HepG2 (cell line): ENCODE data around the gene MEF2B. TPM values are rescaled to one million over a fixed set of nuclear protein-coding genes. Genes with fewer than 3 reads are reported as not detected.
A peak's percentile ranks its signal among the peaks of the same experiment; 100 is the strongest.

Experiments used
- ATF2 ChIP-seq: sonication (generic); formaldehyde crosslinking; IDR thresholded peaks from 2 replicates; pipeline ENCODE4 v1.4.0; 2020; ENCODE audit warnings: missing genetic modification reagents
- CENPT ChIP-seq: sonication (generic); formaldehyde crosslinking; IDR thresholded peaks from 2 replicates; pipeline ENCODE4 v1.8.0; 2022; ENCODE audit warnings: low read depth, mild to moderate bottlenecking, moderate library complexity, missing genetic modification reagents
- HES4 ChIP-seq: sonication (generic); formaldehyde crosslinking; IDR thresholded peaks from 2 replicates; pipeline ENCODE4 v1.9.0; 2021; ENCODE audit warnings: mild to moderate bottlenecking, missing genetic modification reagents, borderline replicate concordance
- KAT2B ChIP-seq: fragments of 150-350 bp; IDR thresholded peaks from 2 replicates; pipeline ENCODE4 v1.6.1; 2014; ENCODE audit warnings: low read depth, low read length, borderline replicate concordance
- KDM1A ChIP-seq: IDR thresholded peaks from 2 replicates; pipeline ENCODE4 v1.6.1; 2016; ENCODE audit warnings: missing compliant biosample characterization
- LBX2 ChIP-seq: sonication (generic); formaldehyde crosslinking; IDR thresholded peaks from 2 replicates; pipeline ENCODE4 v1.5.0; 2020; ENCODE audit warnings: missing genetic modification reagents, mild to moderate bottlenecking, borderline replicate concordance
- MTA3 ChIP-seq: sonication (generic); formaldehyde crosslinking; IDR thresholded peaks from 2 replicates; pipeline ENCODE4 v1.4.0; 2020; ENCODE audit warnings: missing genetic modification reagents
- MYNN ChIP-seq: sonication (generic); formaldehyde crosslinking; IDR thresholded peaks from 2 replicates; pipeline ENCODE4 v1.4.0; 2020; ENCODE audit warnings: mild to moderate bottlenecking, low read depth, missing genetic modification reagents
- PRDM15 ChIP-seq: sonication (generic); formaldehyde crosslinking; IDR thresholded peaks from 2 replicates; pipeline ENCODE4 v1.4.0; 2020; ENCODE audit warnings: missing genetic modification reagents
- SCMH1 ChIP-seq: sonication (generic); formaldehyde crosslinking; IDR thresholded peaks from 2 replicates; pipeline ENCODE4 v1.9.0; 2021; ENCODE audit warnings: missing genetic modification reagents, mild to moderate bottlenecking, borderline replicate concordance
- SP5 ChIP-seq: IDR thresholded peaks from 2 replicates; pipeline ENCODE4 v1.6.1; 2016; ENCODE audit warnings: low read depth, borderline replicate concordance
- ZEB1 ChIP-seq: IDR thresholded peaks from 2 replicates; pipeline ENCODE4 v1.6.1; 2012; ENCODE audit warnings: mild to moderate bottlenecking, low read depth, inconsistent platforms; ENCODE audit not compliant: insufficient replicate concordance
- ZFP41 ChIP-seq: sonication (generic); formaldehyde crosslinking; IDR thresholded peaks from 2 replicates; pipeline ENCODE4 v1.4.0; 2020; ENCODE audit warnings: mild to moderate bottlenecking, missing genetic modification reagents, borderline replicate concordance
- ZNF431 ChIP-seq: sonication (generic); formaldehyde crosslinking; IDR thresholded peaks from 2 replicates; pipeline ENCODE4 v1.9.0; 2022; ENCODE audit warnings: missing genetic modification reagents, low read depth, mild to moderate bottlenecking, borderline replicate concordance
- ZNF44 ChIP-seq: sonication (generic); formaldehyde crosslinking; IDR thresholded peaks from 2 replicates; pipeline ENCODE4 v1.5.1; 2020; ENCODE audit warnings: mild to moderate bottlenecking, missing genetic modification reagents
- ZNF546 ChIP-seq: sonication (generic); formaldehyde crosslinking; conservative IDR thresholded peaks from 2 replicates; pipeline ENCODE4 v1.8.1; 2023; ENCODE audit warnings: mild to moderate bottlenecking, missing genetic modification reagents
- ZNF614 ChIP-seq: IDR thresholded peaks from 2 replicates; pipeline ENCODE4 v1.6.1; 2018; ENCODE audit warnings: missing biosample characterization, missing genetic modification reagents, inconsistent platforms, borderline replicate concordance
- ZNF615 ChIP-seq: sonication (generic); formaldehyde crosslinking; IDR thresholded peaks from 2 replicates; pipeline ENCODE4 v1.5.0; 2020; ENCODE audit warnings: mild to moderate bottlenecking, missing genetic modification reagents, borderline replicate concordance
- ZNF674 ChIP-seq: sonication (generic); formaldehyde crosslinking; IDR thresholded peaks from 2 replicates; pipeline ENCODE4 v1.5.0; 2020; ENCODE audit warnings: low read depth, mild to moderate bottlenecking, missing genetic modification reagents
- ZNF740 ChIP-seq: sonication (generic); formaldehyde crosslinking; IDR thresholded peaks from 2 replicates; pipeline ENCODE4 v1.4.0; 2020; ENCODE audit warnings: missing genetic modification reagents
- polyA plus RNA-seq, 8 experiments: library from polyadenylated mRNA; depleted of rRNA in 3 of 8; stranded (reverse) in 7 of 8; unstranded in 1 of 8; fragments of >200 nt; fragmentation: Illumina TruSeq in 4 of 8; extraction: Trizol in 4 of 8; gene quantifications; 2 replicates each; pipeline versions ENCODE4 v1.2.1 to v1.2.3, GENCODE V29; 2011 to 2016; ENCODE audit warnings: low read depth in 4 of 8, missing spikeins in 1 of 8, mixed read lengths in 1 of 8; ENCODE audit not compliant: insufficient read depth in 1 of 8
- total RNA-seq, 5 experiments: library from RNA; depleted of rRNA; stranded (reverse); fragments of >200 nt; fragmentation: Illumina TruSeq; extraction: Trizol; gene quantifications; 2 replicates each; pipeline ENCODE4 v1.2.3, GENCODE V29; 2016; ENCODE audit warnings: low read depth in 1 of 5
- TF ChIP-seq, protein P1 (sequence below): sonication (generic); formaldehyde crosslinking; IDR thresholded peaks from 2 replicates; pipeline ENCODE4 v1.9.0; 2021; ENCODE audit warnings: missing genetic modification reagents, mild to moderate bottlenecking, borderline replicate concordance

MEF2B gene
- total and polyA plus RNA-seq, 2 of the 13 experiments (the other 11 are each of a cell fraction or from before 2014, with no cell fraction given): 1.2 to 1.7 TPM

GRCh38 chr19:19171821-19172532 is 1.9 kb upstream of the MEF2B start (continued):
- peak; percentile 88 for TF ChIP-seq ATF2 (CRISPR knock-in tag)
- TF ChIP-seq ZNF614 (CRISPR knock-in tag): peak; percentile 16; the same call in 1 of the 2 replicates
- TF ChIP-seq SP5 (CRISPR knock-in tag): peak; percentile 92
- TF ChIP-seq ZFP41: no peak; the same call in 1 of the 2 replicates
- no peak for TF ChIP-seq ZNF615 (CRISPR knock-in tag)
- TF ChIP-seq ZNF44 (CRISPR knock-in tag): no peak
- TF ChIP-seq SCMH1 (CRISPR knock-in tag): no peak
- TF ChIP-seq CENPT (CRISPR knock-in tag): no peak
- no peak for TF ChIP-seq PRDM15 (CRISPR knock-in tag)
- no peak for TF ChIP-seq ZNF431 (CRISPR knock-in tag)
- TF ChIP-seq MYNN (CRISPR knock-in tag): no peak
- TF ChIP-seq, protein P1, sequence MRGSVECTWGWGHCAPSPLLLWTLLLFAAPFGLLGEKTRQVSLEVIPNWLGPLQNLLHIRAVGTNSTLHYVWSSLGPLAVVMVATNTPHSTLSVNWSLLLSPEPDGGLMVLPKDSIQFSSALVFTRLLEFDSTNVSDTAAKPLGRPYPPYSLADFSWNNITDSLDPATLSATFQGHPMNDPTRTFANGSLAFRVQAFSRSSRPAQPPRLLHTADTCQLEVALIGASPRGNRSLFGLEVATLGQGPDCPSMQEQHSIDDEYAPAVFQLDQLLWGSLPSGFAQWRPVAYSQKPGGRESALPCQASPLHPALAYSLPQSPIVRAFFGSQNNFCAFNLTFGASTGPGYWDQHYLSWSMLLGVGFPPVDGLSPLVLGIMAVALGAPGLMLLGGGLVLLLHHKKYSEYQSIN: no peak
- TF ChIP-seq LBX2 (CRISPR knock-in tag): no peak
- no peak for TF ChIP-seq ZNF740 (CRISPR knock-in tag)
- no peak for TF ChIP-seq KAT2B
- no peak for TF ChIP-seq HES4
- TF ChIP-seq MTA3: no peak
- peak; percentile 59 for TF ChIP-seq KDM1A (CRISPR knock-in tag)
- TF ChIP-seq ZNF674: 0 out of 2 replicates have a peak, but pooled peaks have one; percentile 34
- no peak for TF ChIP-seq ZEB1
- TF ChIP-seq ZNF546 (CRISPR knock-in tag): no peak
